HEK293T (cell line): Measurements from ENCODE around the gene GADD45B.

ENCODE experiments used
- FOXK2 ChIP-seq: fragments of 450-650 bp; IDR thresholded peaks from 2 replicates; pipeline ENCODE4 v1.6.1; 2016; ENCODE audit warnings: mild to moderate bottlenecking
- FOXM1 ChIP-seq: fragments of 450-650 bp; IDR thresholded peaks from 2 replicates; pipeline ENCODE4 v1.6.1; 2017; ENCODE audit warnings: mild to moderate bottlenecking, borderline replicate concordance
- TARDBP ChIP-seq: fragments of 450-650 bp; IDR thresholded peaks from 2 replicates; pipeline ENCODE4 v1.6.1; 2016

- TF ChIP-seq TARDBP (no peak), FOXK2 (no peak), FOXM1 (no peak)
Measured at GRCh38 chr19:2483484-2484151, 7.7 kb downstream of the GADD45B start.
